SK-N-SH (cell line): ENCODE measurements around the gene CFAP58. TPM values are rescaled to one million over a fixed set of nuclear protein-coding genes. Genes with fewer than 3 reads are reported as not detected.

Experiments
- CTCF ChIA-PET: fragments of 300-600, 350-600 bp; formaldehyde crosslinking; extraction: SDS; loops from one replicate; lab custom pipeline; 2021; lab: Yijun Ruan, JAX
- POLR2A ChIA-PET: fragments of 350-600 bp; sonication (Branson Sonifier 250); formaldehyde crosslinking; extraction: SDS; loops from one replicate; lab custom pipeline; 2020; ENCODE audit warnings: antibody characterized with exemption, inconsistent platforms; lab: Yijun Ruan, JAX
- DNase-seq: peaks from one replicate; pipeline ENCODE4 v3.0.0; 2012
- H2AFZ ChIP-seq: fragments of 200-600 bp; sonication (generic); 2 replicates; pipeline ENCODE4 v1.8.1; 2016; ENCODE audit warnings: antibody characterized with exemption, mild to moderate bottlenecking, low read depth
- H3F3A ChIP-seq: fragments of 200-600 bp; sonication (generic); replicated peaks from 2 replicates; pipeline ENCODE3; 2016; ENCODE audit warnings: antibody characterized with exemption, mild to moderate bottlenecking; ENCODE audit not compliant: insufficient read depth
- H3K27ac ChIP-seq, 2 experiments: fragments of 200-500 bp in 1 of 2; fragments of 200-600 bp in 1 of 2; sonication (Bioruptor generic) in 1 of 2; sonication (generic), shearing (Covaris generic) in 1 of 2; 2 replicates each; pipeline versions ENCODE4 v1.5.1 to v1.6.1; 2014 to 2016; ENCODE audit warnings: low read depth in 2 of 2, inconsistent platforms in 1 of 2, low read length in 1 of 2, mild to moderate bottlenecking in 1 of 2, mixed read lengths in 1 of 2
- H3K27me3 ChIP-seq: fragments of 200-600 bp; sonication (generic), shearing (Covaris generic); 2 replicates; pipeline ENCODE4 v1.6.1; 2016; ENCODE audit warnings: mixed run types; ENCODE audit not compliant: insufficient read depth
- H3K36me3 ChIP-seq, 2 experiments: fragments of 200-500 bp in 1 of 2; fragments of 200-600 bp in 1 of 2; sonication (Bioruptor generic) in 1 of 2; sonication (generic) in 1 of 2; replicated peaks in 1 of 2; 2 replicates each; pipeline versions ENCODE3 to v1.5.1; 2014 to 2016; ENCODE audit warnings: low read length in 1 of 2, mild to moderate bottlenecking in 1 of 2; ENCODE audit not compliant: insufficient read depth in 2 of 2, control insufficient read depth in 1 of 2
- H3K4me1 ChIP-seq, 2 experiments: fragments of 200-500 bp in 1 of 2; fragments of 200-600 bp in 1 of 2; sonication (Bioruptor generic) in 1 of 2; sonication (generic), shearing (Covaris generic) in 1 of 2; 2 replicates each; pipeline versions ENCODE4 v1.5.1 to v1.6.1; 2014 to 2016; ENCODE audit warnings: low read depth in 1 of 2, low read length in 1 of 2, mixed run types in 1 of 2; ENCODE audit not compliant: insufficient read depth in 2 of 2, control insufficient read depth in 1 of 2
- H3K4me2 ChIP-seq: fragments of 200-600 bp; sonication (generic), shearing (Covaris generic); 2 replicates; pipeline ENCODE4 v1.6.1; 2017; ENCODE audit warnings: mixed run types
- H3K4me3 ChIP-seq, 2 experiments: fragments of 200-500 bp in 1 of 2; fragments of 200-600 bp in 1 of 2; sonication (Bioruptor generic) in 1 of 2; sonication (generic), shearing (Covaris generic) in 1 of 2; 2 replicates each; pipeline versions ENCODE4 v1.5.1 to v1.8.1; 2014 to 2016; ENCODE audit warnings: low read depth in 2 of 2, inconsistent platforms in 1 of 2, low read length in 1 of 2, mild to moderate bottlenecking in 1 of 2, mixed read lengths in 1 of 2, moderate library complexity in 1 of 2
- H3K79me2 ChIP-seq: fragments of 200-600 bp; sonication (generic); 2 replicates; pipeline ENCODE4 v1.8.1; 2017; ENCODE audit warnings: mild to moderate bottlenecking; ENCODE audit not compliant: insufficient read depth
- H3K9ac ChIP-seq: fragments of 200-600 bp; sonication (generic); 2 replicates; pipeline ENCODE4 v1.6.1; 2017; ENCODE audit warnings: mixed run types
- H3K9me2 ChIP-seq: fragments of 200-600 bp; sonication (generic); 2 replicates; pipeline ENCODE4 v1.6.1; 2017; ENCODE audit warnings: mixed run types
- H3K9me3 ChIP-seq: fragments of 200-600 bp; sonication (generic); 2 replicates; pipeline ENCODE4 v1.6.1; 2017; ENCODE audit warnings: mixed run types, mild to moderate bottlenecking, moderate library complexity
- H4K20me1 ChIP-seq: fragments of 200-600 bp; sonication (generic); 2 replicates; pipeline ENCODE4 v1.6.1; 2017; ENCODE audit warnings: mild to moderate bottlenecking, mixed run types; ENCODE audit not compliant: insufficient read depth
- FOXJ3 ChIP-seq: sonication (generic); formaldehyde crosslinking; IDR thresholded peaks from 2 replicates; pipeline ENCODE4 v1.5.1; 2020; ENCODE audit warnings: mild to moderate bottlenecking, missing genetic modification reagents
- GATA2 ChIP-seq: sonication (generic); formaldehyde crosslinking; IDR thresholded peaks from 2 replicates; pipeline ENCODE4 v1.5.0; 2020; ENCODE audit warnings: mild to moderate bottlenecking, missing genetic modification reagents
- NFIC ChIP-seq: IDR thresholded peaks from 2 replicates; pipeline ENCODE4 v1.4.0; 2012; ENCODE audit warnings: borderline replicate concordance
- RAD21 ChIP-seq: IDR thresholded peaks from 2 replicates; pipeline ENCODE4 v1.6.1; 2012; ENCODE audit warnings: mild to moderate bottlenecking, low read length
- SIN3A ChIP-seq: IDR thresholded peaks from 2 replicates; pipeline ENCODE4 v1.6.1; 2012; ENCODE audit warnings: low read depth, mild to moderate bottlenecking, low read length, moderate library complexity, borderline replicate concordance
- SMC3 ChIP-seq: IDR thresholded peaks from 2 replicates; pipeline ENCODE4 v1.6.1; 2012; ENCODE audit warnings: low read depth, low read length, improper control_type of control experiment
- TEAD4 ChIP-seq: IDR thresholded peaks from 2 replicates; pipeline ENCODE4 v1.4.0; 2012; ENCODE audit warnings: mild to moderate bottlenecking, borderline replicate concordance; ENCODE audit not compliant: insufficient read depth
- USF2 ChIP-seq: fragments of 150-350 bp; IDR thresholded peaks from 2 replicates; pipeline ENCODE4 v1.6.1; 2017; ENCODE audit warnings: antibody characterized with exemption, low read length, low read depth, borderline replicate concordance
- YY1 ChIP-seq: IDR thresholded peaks from 2 replicates; pipeline ENCODE4 v1.4.0; 2012; ENCODE audit warnings: low read depth, mild to moderate bottlenecking
- WGBS: methylation state at CpG from one replicate; pipeline ENCODE4 v1.1.6; 2017; ENCODE audit warnings: low lambda C conversion rate; 5-methylcytosine and 5-hydroxymethylcytosine counted together
- polyA plus RNA-seq, 3 experiments: library from polyadenylated mRNA; depleted of rRNA; stranded (reverse); fragments of >200 nt; gene quantifications; 2 replicates each; pipeline ENCODE4 v1.2.3, GENCODE V29; 2012
- TF ChIP-seq, protein P1 (sequence below): fragments of 200-600 bp; sonication (generic); IDR thresholded peaks from 2 replicates; pipeline ENCODE4 v1.6.1; 2017; ENCODE audit warnings: antibody characterized with exemption, mild to moderate bottlenecking, moderate library complexity
- TF ChIP-seq, protein P2 (sequence below): IDR thresholded peaks from 2 replicates; pipeline ENCODE4; 2012
- TF ChIP-seq, protein P3 (sequence below): fragments of 150-350 bp; IDR thresholded peaks from 2 replicates; pipeline ENCODE4 v1.6.1; 2016; ENCODE audit warnings: mild to moderate bottlenecking, low read depth, low read length

The CFAP58 gene
- polyA plus RNA-seq, 1 of the 3 experiments (the other 2 are of a cell fraction) = 0.38 TPM

GRCh38 chr10:104406715-104407650 is 53.4 kb downstream of the CFAP58 start:
- H3K4me2 ChIP-seq = no peak overlapping the region
- 46% methylated on average over 7 of the region's 7 CpGs for WGBS
- H3K4me1 ChIP-seq = no peaks in the 10 kb centered on the region; a peak in 1 of 4 replicates
- no peaks in the 10 kb centered on the region for H3K79me2 ChIP-seq
- TF ChIP-seq GATA2 (CRISPR knock-in tag) = no peak
- TF ChIP-seq RAD21 = peak; percentile 93
- peak; percentile 76 for TF ChIP-seq SMC3
- TF ChIP-seq, protein P1, sequence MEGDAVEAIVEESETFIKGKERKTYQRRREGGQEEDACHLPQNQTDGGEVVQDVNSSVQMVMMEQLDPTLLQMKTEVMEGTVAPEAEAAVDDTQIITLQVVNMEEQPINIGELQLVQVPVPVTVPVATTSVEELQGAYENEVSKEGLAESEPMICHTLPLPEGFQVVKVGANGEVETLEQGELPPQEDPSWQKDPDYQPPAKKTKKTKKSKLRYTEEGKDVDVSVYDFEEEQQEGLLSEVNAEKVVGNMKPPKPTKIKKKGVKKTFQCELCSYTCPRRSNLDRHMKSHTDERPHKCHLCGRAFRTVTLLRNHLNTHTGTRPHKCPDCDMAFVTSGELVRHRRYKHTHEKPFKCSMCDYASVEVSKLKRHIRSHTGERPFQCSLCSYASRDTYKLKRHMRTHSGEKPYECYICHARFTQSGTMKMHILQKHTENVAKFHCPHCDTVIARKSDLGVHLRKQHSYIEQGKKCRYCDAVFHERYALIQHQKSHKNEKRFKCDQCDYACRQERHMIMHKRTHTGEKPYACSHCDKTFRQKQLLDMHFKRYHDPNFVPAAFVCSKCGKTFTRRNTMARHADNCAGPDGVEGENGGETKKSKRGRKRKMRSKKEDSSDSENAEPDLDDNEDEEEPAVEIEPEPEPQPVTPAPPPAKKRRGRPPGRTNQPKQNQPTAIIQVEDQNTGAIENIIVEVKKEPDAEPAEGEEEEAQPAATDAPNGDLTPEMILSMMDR = peak; percentile 84
- TF ChIP-seq YY1 = no peak
- peak; percentile 44 for DNase-seq
- peaks cover 6% of the 10 kb centered on the region for H3F3A ChIP-seq
- no peaks in the 10 kb centered on the region for H3K9me3 ChIP-seq
- H3K4me3 ChIP-seq = no peak overlapping the region; a peak in 1 of 4 replicates
- no peak overlapping the region for H3K27ac ChIP-seq
- no peaks in the 10 kb centered on the region for H3K9me2 ChIP-seq
- POLR2A ChIA-PET = interaction anchor here (1.8 kb wide), 1 partner anchor 216 kb away, joined by 4 read pairs; no protein-coding TSS in a partner anchor
- no peaks in the 10 kb centered on the region for H4K20me1 ChIP-seq
- no peak overlapping the region for H3K9ac ChIP-seq
- H2AFZ ChIP-seq = no peak overlapping the region
- H3K36me3 ChIP-seq = no peaks in the 10 kb centered on the region
- H3K27me3 ChIP-seq = no peaks in the 10 kb centered on the region
- CTCF ChIA-PET = interaction anchor here (0.6 to 6.3 kb wide), 76 partner anchors 9 to 614 kb away, joined by 3 to 111 read pairs (median 5); partner anchors contain the start of gene CFAP58

GRCh38 chr10:104413528-104413927 is 59.9 kb downstream of the CFAP58 start:
- H4K20me1 ChIP-seq = no peaks in the 10 kb centered on the region
- ChIA-PET POLR2A (no interaction called here), CTCF (interaction anchor here (1.1 to 1.9 kb wide), 3 partner anchors 123 to 209 kb away, joined by 3 to 6 read pairs (median 3); no protein-coding TSS in a partner anchor)
- H2AFZ ChIP-seq = no peak overlapping the region
- no peak overlapping the region for H3K4me3 ChIP-seq
- 75% methylated on average over 1 of the region's 1 CpG for WGBS
- TF ChIP-seq USF2 = no peak
- TF ChIP-seq, protein P2, sequence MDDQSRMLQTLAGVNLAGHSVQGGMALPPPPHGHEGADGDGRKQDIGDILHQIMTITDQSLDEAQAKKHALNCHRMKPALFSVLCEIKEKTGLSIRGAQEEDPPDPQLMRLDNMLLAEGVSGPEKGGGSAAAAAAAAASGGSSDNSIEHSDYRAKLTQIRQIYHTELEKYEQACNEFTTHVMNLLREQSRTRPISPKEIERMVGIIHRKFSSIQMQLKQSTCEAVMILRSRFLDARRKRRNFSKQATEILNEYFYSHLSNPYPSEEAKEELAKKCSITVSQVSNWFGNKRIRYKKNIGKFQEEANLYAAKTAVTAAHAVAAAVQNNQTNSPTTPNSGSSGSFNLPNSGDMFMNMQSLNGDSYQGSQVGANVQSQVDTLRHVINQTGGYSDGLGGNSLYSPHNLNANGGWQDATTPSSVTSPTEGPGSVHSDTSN = no peak
- TF ChIP-seq, protein P1 = no peak
- no peak for TF ChIP-seq NFIC
- TF ChIP-seq, protein P3, sequence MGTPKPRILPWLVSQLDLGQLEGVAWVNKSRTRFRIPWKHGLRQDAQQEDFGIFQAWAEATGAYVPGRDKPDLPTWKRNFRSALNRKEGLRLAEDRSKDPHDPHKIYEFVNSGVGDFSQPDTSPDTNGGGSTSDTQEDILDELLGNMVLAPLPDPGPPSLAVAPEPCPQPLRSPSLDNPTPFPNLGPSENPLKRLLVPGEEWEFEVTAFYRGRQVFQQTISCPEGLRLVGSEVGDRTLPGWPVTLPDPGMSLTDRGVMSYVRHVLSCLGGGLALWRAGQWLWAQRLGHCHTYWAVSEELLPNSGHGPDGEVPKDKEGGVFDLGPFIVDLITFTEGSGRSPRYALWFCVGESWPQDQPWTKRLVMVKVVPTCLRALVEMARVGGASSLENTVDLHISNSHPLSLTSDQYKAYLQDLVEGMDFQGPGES = no peak
- no peak for TF ChIP-seq FOXJ3 (CRISPR knock-in tag)
- TF ChIP-seq RAD21 = no peak
- TF ChIP-seq SIN3A = no peak
- no peak for TF ChIP-seq TEAD4
- no peak overlapping the region for H3K27ac ChIP-seq
- H3K9ac ChIP-seq = no peak overlapping the region
- H3K4me1 ChIP-seq = no peaks in the 10 kb centered on the region
- H3K4me2 ChIP-seq = no peak overlapping the region
- H3K27me3 ChIP-seq = no peaks in the 10 kb centered on the region
- no peaks in the 10 kb centered on the region for H3K9me3 ChIP-seq
- H3K36me3 ChIP-seq = no peaks in the 10 kb centered on the region
- no peaks in the 10 kb centered on the region for H3K9me2 ChIP-seq
- no peak for DNase-seq
- no peaks in the 10 kb centered on the region for H3F3A ChIP-seq
- H3K79me2 ChIP-seq = no peaks in the 10 kb centered on the region
